Liver (tissue), 9 donors: ENCODE results near the gene CELA2A. TPM values are rescaled to one million over a fixed set of nuclear protein-coding genes. Genes with fewer than 3 reads are reported as not detected.

Experiments
- DNase-seq: peaks from one replicate; pipeline ENCODE4 v3.0.0-alpha.2; 2017; ENCODE audit warnings: low spot score
- H3K27ac ChIP-seq, 2 donors: one replicate each; pipeline ENCODE4 v1.7.0; 2013; ENCODE audit warnings: inconsistent platforms in 2 of 2, low read length in 2 of 2, control low read depth in 1 of 2, low read depth in 1 of 2, mild to moderate bottlenecking in 1 of 2
- H3K27me3 ChIP-seq, 4 donors: one replicate each; pipeline versions ENCODE4 v1.6.1 to v1.7.0; 2013; ENCODE audit warnings: low read length in 3 of 4, inconsistent platforms in 1 of 4, mild to moderate bottlenecking in 1 of 4, moderate library complexity in 1 of 4; ENCODE audit not compliant: control insufficient read depth in 4 of 4, insufficient read depth in 4 of 4
- H3K36me3 ChIP-seq, 4 donors: one replicate each; pipeline versions ENCODE4 v1.6.1 to v1.7.0; 2013; ENCODE audit warnings: low read length in 3 of 4, mild to moderate bottlenecking in 3 of 4, low read depth in 1 of 4, moderate library complexity in 1 of 4; ENCODE audit not compliant: control insufficient read depth in 4 of 4, insufficient read depth in 3 of 4
- H3K4me1 ChIP-seq, 4 donors: one replicate each; pipeline versions ENCODE4 v1.6.1 to v1.7.0; 2013; ENCODE audit warnings: low read length in 3 of 4, mild to moderate bottlenecking in 3 of 4, moderate library complexity in 1 of 4; ENCODE audit not compliant: control insufficient read depth in 4 of 4, insufficient read depth in 4 of 4
- H3K4me3 ChIP-seq, 3 donors: one replicate each; pipeline versions ENCODE4 v1.6.1 to v1.7.0; 2013; ENCODE audit warnings: low read length in 3 of 3, control low read depth in 1 of 3, low read depth in 1 of 3, mild to moderate bottlenecking in 1 of 3
- H3K9ac ChIP-seq, 2 donors: one replicate each; pipeline ENCODE4 v1.7.0; 2013; ENCODE audit warnings: low read length in 2 of 2, mild to moderate bottlenecking in 2 of 2, moderate library complexity in 2 of 2, control low read depth in 1 of 2, low read depth in 1 of 2
- H3K9me3 ChIP-seq, 4 donors: one replicate each; pipeline versions ENCODE4 v1.6.1 to v1.7.0; 2013; ENCODE audit warnings: low read length in 3 of 4; ENCODE audit not compliant: control insufficient read depth in 4 of 4
- ATF3 ChIP-seq: IDR thresholded peaks from 2 replicates; pipeline ENCODE4 v1.6.1; 2016; ENCODE audit warnings: antibody characterized with exemption
- CTCF ChIP-seq: fragments of 150-350 bp; IDR thresholded peaks from 2 replicates; pipeline ENCODE4 v1.5.1; 2017; ENCODE audit warnings: improper control_type of control experiment, low read depth, low read length; ENCODE audit not compliant: missing input control
- EGR1 ChIP-seq, 2 donors: IDR thresholded peaks; 2 replicates each; pipeline ENCODE4 v1.6.1; 2016 to 2018; ENCODE audit warnings: antibody characterized with exemption in 2 of 2, low read depth in 2 of 2
- FOXA1 ChIP-seq: IDR thresholded peaks from 2 replicates; pipeline ENCODE4 v1.6.1; 2016; ENCODE audit warnings: antibody characterized with exemption
- FOXA2 ChIP-seq: IDR thresholded peaks from 2 replicates; pipeline ENCODE4 v1.6.1; 2016; ENCODE audit warnings: antibody characterized with exemption
- GABPA ChIP-seq, 2 donors: IDR thresholded peaks in 1 of 2; conservative IDR thresholded peaks in 1 of 2; 2 replicates each; pipeline ENCODE4 v1.6.1; 2016; ENCODE audit warnings: antibody characterized with exemption in 2 of 2, mild to moderate bottlenecking in 1 of 2, moderate library complexity in 1 of 2
- HNF4A ChIP-seq, 2 donors: conservative IDR thresholded peaks; 2 replicates each; pipeline ENCODE4 v1.6.1; 2016; ENCODE audit warnings: antibody characterized with exemption in 2 of 2, mild to moderate bottlenecking in 2 of 2
- HNF4G ChIP-seq: IDR thresholded peaks from 2 replicates; pipeline ENCODE4 v1.6.1; 2016; ENCODE audit warnings: antibody characterized with exemption
- JUND ChIP-seq, 2 donors: IDR thresholded peaks; 2 replicates each; pipeline ENCODE4 v1.6.1; 2016; ENCODE audit warnings: antibody characterized with exemption in 2 of 2
- MAX ChIP-seq: IDR thresholded peaks from 2 replicates; pipeline ENCODE4 v1.6.1; 2016; ENCODE audit warnings: antibody characterized with exemption
- NR2F2 ChIP-seq: IDR thresholded peaks from 2 replicates; pipeline ENCODE4 v1.6.1; 2016; ENCODE audit warnings: antibody characterized with exemption
- RAD21 ChIP-seq, 2 donors: IDR thresholded peaks; 2 replicates each; pipeline ENCODE4 v1.6.1; 2016; ENCODE audit warnings: antibody characterized with exemption in 2 of 2, mild to moderate bottlenecking in 2 of 2
- REST ChIP-seq: IDR thresholded peaks from 2 replicates; pipeline ENCODE4 v1.6.1; 2016; ENCODE audit warnings: antibody characterized with exemption, mild to moderate bottlenecking
- RXRA ChIP-seq, 2 donors: IDR thresholded peaks; 2 replicates each; pipeline ENCODE4 v1.6.1; 2017 to 2018; ENCODE audit warnings: antibody characterized with exemption in 2 of 2, mild to moderate bottlenecking in 1 of 2
- SP1 ChIP-seq: IDR thresholded peaks from 2 replicates; pipeline ENCODE4 v1.6.1; 2018; ENCODE audit warnings: antibody characterized with exemption, mild to moderate bottlenecking
- TAF1 ChIP-seq: conservative IDR thresholded peaks from 2 replicates; pipeline ENCODE4 v1.6.1; 2016; ENCODE audit warnings: antibody characterized with exemption, mild to moderate bottlenecking
- YY1 ChIP-seq: IDR thresholded peaks from 2 replicates; pipeline ENCODE4 v1.6.1; 2016; ENCODE audit warnings: antibody characterized with exemption, mild to moderate bottlenecking
- ZBTB33 ChIP-seq: IDR thresholded peaks from 2 replicates; pipeline ENCODE4 v1.6.1; 2016; ENCODE audit warnings: antibody characterized with exemption
- WGBS: extraction: QIAGEN DNeasy Blood & Tissue Kit; methylation state at CpG from one replicate; pipeline ENCODE4 v1.1.7; 2013; 5-methylcytosine and 5-hydroxymethylcytosine counted together
- polyA plus RNA-seq, 2 donors: library from polyadenylated mRNA; stranded (reverse) in 1 of 2; unstranded in 1 of 2; fragments of 200-250 nt in 1 of 2; fragments of >200 nt in 1 of 2; fragmentation: Nextera tagmentation in 1 of 2; extraction: Ambion mirVana in 1 of 2; gene quantifications; one replicate each; pipeline versions ENCODE4 v1.2.1 to v1.2.3, GENCODE V29; 2013 to 2015
- total RNA-seq, 2 donors: library from RNA; depleted of rRNA; stranded (reverse); fragments of >200 nt; gene quantifications; one replicate each; pipeline ENCODE4 v1.2.3, GENCODE V29; 2014
- donor health status: healthy.
- donor health status: healthy.
- donor health status: healthy.
- donor health status: healthy.
- donor health status: healthy.

Gene CELA2A
- total and polyA plus RNA-seq, 4 donors: not detected

GRCh38 chr1:15417059-15417934 lies 39.2 kb upstream of the CELA2A start:
- Histone ChIP-seq H3K27ac (peak overlapping the region; percentile 31 to 72), H3K4me1 (peaks cover 0 to 16% (median 14%) of the 10 kb centered on the region in 4 donors), H3K4me3 (no peak overlapping the region), H3K9me3 (no peaks in the 10 kb centered on the region), H3K36me3 (no peaks in the 10 kb centered on the region), H3K9ac (no peak overlapping the region), H3K27me3 (no peaks in the 10 kb centered on the region)
- WGBS: 72% methylated on average over 18 of the region's 18 CpGs
- TF ChIP-seq JUND (IDR thresholded peaks at IDR 0.05) (peak in 1 of 2 donors; percentile 51), FOXA1 (no peak), TAF1 (no peak), HNF4G (no peak), NR2F2 (no peak), GABPA (IDR thresholded peaks at IDR 0.05 in 1 of 2, conservative IDR thresholded peaks at IDR 0.05 in 1 of 2) (no peak)
- no peak for DNase-seq

- peaks cover 0 to 23% (median 18%) of the 10 kb centered on the region in 4 donors for H3K4me1 ChIP-seq
Measured at GRCh38 chr1:15418806-15419515, 37.6 kb upstream of the CELA2A start.

More at GRCh38 chr1:15418806-15419515, 37.6 kb upstream of the CELA2A start:
- no peak overlapping the region for H3K9ac ChIP-seq
- DNase-seq: no peak
- TF ChIP-seq TAF1 (no peak), CTCF (no peak), HNF4A (conservative IDR thresholded peaks at IDR 0.05) (no peak), MAX (no peak), RAD21 (IDR thresholded peaks at IDR 0.05) (no peak), HNF4G (no peak), REST (no peak), YY1 (no peak), SP1 (no peak), FOXA2 (no peak), FOXA1 (no peak), RXRA (IDR thresholded peaks at IDR 0.05) (no peak), NR2F2 (no peak), ATF3 (no peak), JUND (IDR thresholded peaks at IDR 0.05) (no peak), EGR1 (IDR thresholded peaks at IDR 0.05; ENCODE audit: low read depth in 2 of 2) (no peak), GABPA (IDR thresholded peaks at IDR 0.05 in 1 of 2, conservative IDR thresholded peaks at IDR 0.05 in 1 of 2) (no peak), ZBTB33 (no peak)
- H3K27me3 ChIP-seq: no peaks in the 10 kb centered on the region
- WGBS: 86% methylated on average over 18 of the region's 18 CpGs
- H3K9me3 ChIP-seq: no peaks in the 10 kb centered on the region
- H3K27ac ChIP-seq: no peak overlapping the region
- no peaks in the 10 kb centered on the region for H3K36me3 ChIP-seq
- H3K4me3 ChIP-seq: no peak overlapping the region
